Measurements from ENCODE around the gene RHBDD3. TPM values are rescaled to one million over a fixed set of nuclear protein-coding genes. Genes with fewer than 3 reads are reported as not detected.

RHBDD3 gene
- total RNA-seq, 1 donor from 2014 or later = 41.0 TPM

DNA sequence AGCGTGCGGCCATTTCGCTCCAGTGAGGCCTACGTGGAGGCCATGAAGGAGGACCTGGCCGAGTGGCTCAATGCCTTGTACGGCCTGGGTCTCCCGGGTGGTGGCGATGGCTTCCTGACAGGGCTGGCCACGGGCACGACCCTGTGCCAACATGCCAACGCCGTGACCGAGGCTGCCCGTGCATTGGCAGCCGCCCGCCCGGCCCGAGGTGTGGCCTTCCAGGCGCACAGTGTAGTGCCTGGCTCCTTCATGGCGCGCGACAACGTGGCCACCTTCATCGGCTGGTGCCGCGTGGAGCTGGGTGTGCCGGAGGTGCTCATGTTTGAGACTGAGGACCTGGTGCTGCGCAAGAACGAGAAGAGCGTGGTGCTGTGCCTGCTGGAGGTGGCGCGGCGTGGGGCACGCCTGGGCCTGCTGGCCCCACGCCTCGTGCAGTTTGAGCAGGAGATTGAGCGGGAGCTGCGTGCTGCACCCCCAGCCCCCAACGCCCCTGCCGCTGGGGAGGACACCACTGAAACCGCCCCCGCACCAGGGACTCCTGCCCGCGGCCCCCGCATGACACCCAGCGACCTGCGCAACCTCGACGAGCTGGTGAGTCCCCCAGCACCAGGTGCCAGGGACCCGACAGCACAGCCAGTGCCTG, 40.5 kb upstream of the RHBDD3 start:
- no peaks in the 10 kb centered on the region for H3K9me3 Mint-ChIP-seq (ENCODE audit: unreplicated experiment)
- peaks cover 46% of the 10 kb centered on the region for H3K4me1 Mint-ChIP-seq (ENCODE audit: unreplicated experiment)
- no peak for DNase-seq (ENCODE audit: extremely low spot score, unreplicated experiment)
- H3K27me3 Mint-ChIP-seq (ENCODE audit: unreplicated experiment) = no peaks in the 10 kb centered on the region
- peak overlapping the region; percentile 85 for H3K27ac Mint-ChIP-seq (ENCODE audit: unreplicated experiment)
- H3K4me3 Mint-ChIP-seq (ENCODE audit: unreplicated experiment) = peak overlapping the region; percentile 26
- TF ChIP-seq, protein P1, sequence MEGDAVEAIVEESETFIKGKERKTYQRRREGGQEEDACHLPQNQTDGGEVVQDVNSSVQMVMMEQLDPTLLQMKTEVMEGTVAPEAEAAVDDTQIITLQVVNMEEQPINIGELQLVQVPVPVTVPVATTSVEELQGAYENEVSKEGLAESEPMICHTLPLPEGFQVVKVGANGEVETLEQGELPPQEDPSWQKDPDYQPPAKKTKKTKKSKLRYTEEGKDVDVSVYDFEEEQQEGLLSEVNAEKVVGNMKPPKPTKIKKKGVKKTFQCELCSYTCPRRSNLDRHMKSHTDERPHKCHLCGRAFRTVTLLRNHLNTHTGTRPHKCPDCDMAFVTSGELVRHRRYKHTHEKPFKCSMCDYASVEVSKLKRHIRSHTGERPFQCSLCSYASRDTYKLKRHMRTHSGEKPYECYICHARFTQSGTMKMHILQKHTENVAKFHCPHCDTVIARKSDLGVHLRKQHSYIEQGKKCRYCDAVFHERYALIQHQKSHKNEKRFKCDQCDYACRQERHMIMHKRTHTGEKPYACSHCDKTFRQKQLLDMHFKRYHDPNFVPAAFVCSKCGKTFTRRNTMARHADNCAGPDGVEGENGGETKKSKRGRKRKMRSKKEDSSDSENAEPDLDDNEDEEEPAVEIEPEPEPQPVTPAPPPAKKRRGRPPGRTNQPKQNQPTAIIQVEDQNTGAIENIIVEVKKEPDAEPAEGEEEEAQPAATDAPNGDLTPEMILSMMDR (IDR thresholded peaks at IDR 0.05) = no peak
- H3K36me3 Mint-ChIP-seq (ENCODE audit: unreplicated experiment) = no peaks in the 10 kb centered on the region

DNA sequence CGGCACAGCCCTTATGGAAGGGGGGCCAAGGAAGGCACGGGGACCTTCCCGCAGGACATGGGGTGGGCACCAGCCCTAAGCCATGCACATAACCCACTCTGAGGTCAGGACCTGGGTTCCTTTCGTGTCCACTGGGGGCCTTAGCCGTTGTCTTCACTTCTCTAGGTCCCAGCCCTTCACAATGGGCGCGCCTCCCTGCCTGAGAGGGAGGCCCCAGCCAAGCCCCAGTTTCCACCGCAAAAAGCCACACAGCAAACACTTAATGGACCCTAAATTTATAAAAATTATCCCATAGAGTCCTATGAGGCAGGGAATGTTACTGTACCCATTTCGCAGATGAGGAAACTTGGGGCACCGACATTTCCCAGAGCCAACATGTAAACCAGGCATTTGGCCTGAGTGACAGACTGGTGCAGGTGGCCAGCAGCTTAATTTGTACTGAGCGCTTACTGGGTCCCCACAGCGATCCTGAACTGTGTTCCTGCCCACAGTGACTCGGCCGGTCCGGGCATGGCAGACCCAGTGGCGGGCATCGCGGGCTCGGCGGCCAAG, 39.9 kb upstream of the RHBDD3 start:
- TF ChIP-seq, protein P1 (IDR thresholded peaks at IDR 0.05) = no peak
- DNase-seq (ENCODE audit: extremely low spot score, unreplicated experiment) = no peak
- Mint-ChIP-seq H3K27ac (ENCODE audit: unreplicated experiment) (peak overlapping the region; percentile 85), H3K27me3 (ENCODE audit: unreplicated experiment) (no peaks in the 10 kb centered on the region), H3K36me3 (ENCODE audit: unreplicated experiment) (no peaks in the 10 kb centered on the region), H3K4me3 (ENCODE audit: unreplicated experiment) (peak overlapping the region; percentile 84), H3K4me1 (ENCODE audit: unreplicated experiment) (peaks cover 51% of the 10 kb centered on the region), H3K9me3 (ENCODE audit: unreplicated experiment) (no peaks in the 10 kb centered on the region)

DNA sequence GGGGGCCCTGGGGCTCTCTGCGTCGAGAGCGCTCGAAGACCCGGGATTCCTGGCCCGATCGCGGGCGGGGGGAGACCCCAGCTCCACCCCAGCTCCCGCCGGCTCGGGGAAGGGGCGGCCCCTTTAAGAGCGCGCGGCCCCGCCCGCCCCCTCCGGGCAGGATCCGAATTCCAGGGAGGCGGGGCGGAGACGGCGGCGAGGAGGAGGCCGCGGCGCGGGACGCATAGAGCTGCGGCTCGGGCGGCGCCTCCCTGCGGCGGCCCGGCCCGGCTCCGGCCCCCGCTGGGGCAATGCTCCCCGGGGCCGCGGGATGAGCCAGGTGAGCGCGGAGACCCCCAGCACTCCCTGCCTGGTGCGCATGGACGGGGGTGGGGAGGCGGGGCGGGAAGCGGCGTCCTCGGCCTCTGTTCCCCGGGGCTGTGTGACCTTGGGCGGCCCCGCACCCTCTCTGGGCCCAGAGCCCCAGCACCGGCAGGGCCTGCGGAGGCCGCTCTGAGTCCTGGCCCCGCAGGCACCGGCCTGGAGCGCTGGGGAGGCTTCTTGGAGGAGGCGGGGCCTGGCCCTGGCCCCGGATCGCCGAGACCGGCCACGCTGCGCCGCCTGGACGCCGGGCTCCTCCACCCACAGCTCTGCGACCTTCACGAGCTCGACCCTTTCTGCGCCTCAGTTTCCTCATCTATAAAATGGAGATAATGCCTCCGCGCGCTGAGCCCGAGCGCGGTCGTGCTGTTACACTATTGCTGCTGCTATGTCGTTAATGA, 39.2 kb upstream of the RHBDD3 start:
- no peaks in the 10 kb centered on the region for H3K9me3 Mint-ChIP-seq (ENCODE audit: unreplicated experiment)
- no peaks in the 10 kb centered on the region for H3K27me3 Mint-ChIP-seq (ENCODE audit: unreplicated experiment)
- peaks cover 56% of the 10 kb centered on the region for H3K4me1 Mint-ChIP-seq (ENCODE audit: unreplicated experiment)
- TF ChIP-seq, protein P1 (IDR thresholded peaks at IDR 0.05) = peak; percentile 5
- peak overlapping the region; percentile 85 for H3K27ac Mint-ChIP-seq (ENCODE audit: unreplicated experiment)
- peak overlapping the region; percentile 84 for H3K4me3 Mint-ChIP-seq (ENCODE audit: unreplicated experiment)
- DNase-seq (ENCODE audit: extremely low spot score, unreplicated experiment) = peak; percentile 94
- no peaks in the 10 kb centered on the region for H3K36me3 Mint-ChIP-seq (ENCODE audit: unreplicated experiment)

DNA sequence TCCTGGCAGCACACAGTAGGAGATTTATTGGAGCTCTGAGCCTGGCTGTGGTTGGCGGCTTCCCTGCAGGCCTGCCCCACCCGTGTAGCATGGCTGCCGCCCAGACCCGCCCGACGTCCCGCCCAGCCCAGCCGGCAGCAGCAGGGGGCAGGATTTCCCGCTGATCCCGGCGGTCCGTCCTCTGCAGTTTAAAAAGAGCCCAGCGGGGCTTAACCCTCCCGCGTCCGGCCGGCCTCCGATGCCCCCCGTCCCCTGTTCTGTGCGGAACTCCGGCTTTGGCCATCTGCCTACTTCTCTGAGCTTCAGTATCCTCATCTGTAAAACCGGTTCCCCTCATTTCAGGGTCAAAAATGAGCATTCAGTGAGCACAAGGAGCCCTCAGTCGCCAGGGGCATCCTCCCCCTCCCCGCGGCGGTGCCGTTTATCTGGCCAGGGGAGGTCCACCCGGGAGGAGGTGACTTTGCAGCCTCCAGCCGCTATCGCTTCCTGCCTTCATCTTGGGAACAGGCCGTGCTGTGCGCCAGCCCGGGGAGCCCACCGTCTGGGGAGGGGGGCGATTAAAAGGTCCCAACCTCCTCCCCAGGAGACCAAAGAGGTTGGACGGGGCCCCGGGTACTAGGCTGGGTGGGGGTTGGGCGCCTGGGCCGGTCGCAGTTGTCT, 38.5 kb upstream of the RHBDD3 start, which contains the start of gene GAS2L1:
Gene GAS2L1, plus strand, starts transcription at position 476 of the 660 bp plus-strand sequence. CDS start 1,456 bp downstream, outside the sequence.
- H3K27ac Mint-ChIP-seq (ENCODE audit: unreplicated experiment) = peak within 1 kb of the TSS; percentile 85
- H3K27me3 Mint-ChIP-seq (ENCODE audit: unreplicated experiment) = no peaks in the 10 kb centered on the region
- H3K36me3 Mint-ChIP-seq (ENCODE audit: unreplicated experiment) = peaks cover 2% of the 10 kb centered on the region
- DNase-seq (ENCODE audit: extremely low spot score, unreplicated experiment) = peak; percentile 95
- H3K4me1 Mint-ChIP-seq (ENCODE audit: unreplicated experiment) = peaks cover 57% of the 10 kb centered on the region
- TF ChIP-seq, protein P1 (IDR thresholded peaks at IDR 0.05) = peak; percentile 65
- peak within 1 kb of the TSS; percentile 84 for H3K4me3 Mint-ChIP-seq (ENCODE audit: unreplicated experiment)
- H3K9me3 Mint-ChIP-seq (ENCODE audit: unreplicated experiment) = no peaks in the 10 kb centered on the region
